Measurements from ENCODE around the gene SFTA2.
"Not testable (repeated sequence)": the region's sequence is repeated elsewhere in the genome, so short reads cannot be mapped to it uniquely, and the experiment has no call there.

The SFTA2 gene

DNA sequence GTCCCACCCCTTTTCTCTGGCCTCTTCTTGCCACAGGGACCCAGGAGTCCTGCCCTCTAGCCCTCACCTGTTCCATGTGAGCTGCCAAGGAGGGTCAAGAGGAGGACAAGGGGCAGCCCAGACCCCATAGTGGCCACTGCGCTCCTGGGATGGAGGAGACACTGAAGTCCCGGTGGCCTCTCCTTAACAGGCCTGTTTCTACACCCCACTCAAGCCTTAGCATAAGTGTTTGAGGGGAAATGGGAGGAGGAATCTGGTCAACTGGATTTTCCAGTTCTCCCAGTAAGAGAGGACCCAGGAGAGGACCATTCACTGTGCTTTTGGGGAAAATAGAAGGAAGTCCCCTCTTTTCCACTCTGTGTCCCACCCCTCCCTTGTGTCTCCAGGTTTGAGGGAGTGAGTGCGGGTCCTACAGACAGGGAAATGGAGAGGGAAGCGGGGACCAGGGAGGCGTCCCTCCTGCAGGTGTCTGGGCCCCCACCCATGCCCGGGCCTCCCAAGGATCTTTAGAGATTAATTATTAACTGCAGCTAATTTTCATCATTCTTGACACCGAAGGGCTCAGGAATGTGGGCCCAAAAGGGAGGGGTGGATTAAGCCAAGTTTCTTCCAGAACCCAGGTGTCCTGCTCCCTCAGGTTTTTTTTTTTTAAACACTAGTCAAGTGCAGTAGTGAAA, at the start of gene SFTA2:
Gene SFTA2, minus strand, starts transcription at position 202 of the 677 bp plus-strand sequence. Its CDS starts 74 bp downstream, at position 128.
- DNase-seq = no peak

- DNase-seq = no peak
Observed at GRCh38 chr6:30979690-30980089, 47.7 kb upstream of the SFTA2 start.

DNA sequence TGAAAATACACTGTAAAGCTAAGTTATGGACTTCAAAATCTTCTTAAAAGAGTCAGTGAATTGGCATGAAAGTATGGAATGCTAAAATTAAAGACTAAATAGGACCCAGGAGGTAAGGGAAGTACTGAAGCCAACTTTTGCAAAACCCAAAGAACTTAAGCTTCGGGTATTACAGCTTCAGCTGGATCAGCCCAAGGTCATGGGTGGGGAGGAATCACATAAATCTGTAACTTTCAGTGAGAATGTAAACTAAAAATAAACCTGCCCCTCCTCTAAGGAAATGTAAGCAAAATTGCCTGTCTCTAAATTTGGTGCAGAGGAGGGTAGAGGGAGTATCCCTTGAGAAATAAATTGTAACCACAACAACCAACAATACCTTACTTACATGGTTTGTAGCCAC, 47.2 kb upstream of the SFTA2 start:
- no peak for DNase-seq

DNA sequence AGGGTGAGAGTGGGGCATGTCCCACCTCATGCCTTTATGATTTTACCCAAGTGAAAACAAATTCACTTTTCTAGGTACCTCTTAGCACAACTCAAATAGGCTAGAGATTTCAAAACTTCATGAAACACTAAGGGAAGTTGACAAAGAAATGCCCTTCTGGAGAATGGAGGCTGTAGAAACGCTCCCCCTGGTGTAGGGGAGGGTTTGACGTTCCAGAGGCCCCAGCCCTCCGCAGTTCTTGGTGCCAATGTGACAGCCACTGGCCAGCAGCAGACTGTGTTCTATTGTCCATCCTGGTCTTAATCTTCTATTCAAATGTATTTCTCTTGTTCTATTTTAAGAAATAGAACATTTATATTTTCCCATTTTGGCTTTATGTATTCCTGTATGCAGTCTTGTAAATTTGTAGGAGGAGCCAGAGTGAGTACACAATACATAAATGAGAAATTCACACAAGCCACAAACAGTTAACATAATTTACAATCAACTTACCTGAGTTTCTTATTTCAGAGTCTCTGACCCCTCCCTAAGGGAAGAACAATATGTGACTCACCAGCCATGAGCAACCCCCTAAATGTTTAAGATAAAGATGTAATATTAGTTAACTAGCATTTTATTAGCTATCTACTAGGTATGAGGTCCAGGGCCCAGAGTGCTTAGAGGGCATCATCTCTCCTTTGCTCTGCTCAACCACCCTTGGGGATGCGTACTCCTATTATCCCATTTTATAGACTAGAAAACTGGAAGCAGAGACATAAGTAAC, 42.7 kb upstream of the SFTA2 start:
- DNase-seq = no peak

DNA sequence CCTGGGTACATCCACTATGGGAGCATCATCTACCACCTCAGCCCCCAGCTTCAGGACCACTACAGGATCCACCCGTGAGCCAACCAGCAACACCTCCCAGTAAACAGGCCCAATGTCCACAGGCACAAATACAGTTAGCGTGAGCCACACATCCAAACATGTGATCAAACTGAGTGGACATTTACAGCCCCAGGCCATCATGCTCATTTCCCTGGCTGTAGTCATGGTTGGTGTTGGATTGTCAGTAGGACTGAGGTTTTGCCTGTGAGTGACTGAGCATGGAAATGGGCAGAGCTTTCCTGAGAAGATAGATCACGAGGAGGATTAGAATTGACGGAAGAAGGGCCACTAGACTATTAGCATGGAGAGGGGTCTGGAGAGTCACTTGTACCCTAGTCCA, 40.8 kb upstream of the SFTA2 start:
- DNase-seq = no peak

- DNase-seq = no peak
Observed at GRCh38 chr6:30970946-30971345, 39.0 kb upstream of the SFTA2 start.

DNA sequence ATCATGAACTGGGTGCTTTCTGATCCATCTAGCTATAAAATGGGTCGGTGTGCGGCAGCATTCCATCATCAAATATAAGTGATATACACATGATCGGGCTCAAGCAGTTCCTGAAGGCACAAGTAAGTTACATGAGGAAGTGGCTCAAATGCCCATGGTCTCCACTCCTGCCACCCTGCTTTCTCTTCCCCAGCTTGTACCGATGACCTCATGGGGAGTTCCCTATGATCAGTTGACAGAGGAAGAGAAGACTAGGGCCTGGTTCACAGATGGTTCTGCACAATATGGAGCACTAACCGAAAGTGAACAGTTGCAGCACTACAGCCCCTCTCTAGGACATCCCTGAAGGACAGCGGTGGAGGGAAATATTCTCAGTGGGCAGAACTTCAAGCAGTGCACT, 37.2 kb upstream of the SFTA2 start:
- not testable (repeated sequence) for DNase-seq

DNA sequence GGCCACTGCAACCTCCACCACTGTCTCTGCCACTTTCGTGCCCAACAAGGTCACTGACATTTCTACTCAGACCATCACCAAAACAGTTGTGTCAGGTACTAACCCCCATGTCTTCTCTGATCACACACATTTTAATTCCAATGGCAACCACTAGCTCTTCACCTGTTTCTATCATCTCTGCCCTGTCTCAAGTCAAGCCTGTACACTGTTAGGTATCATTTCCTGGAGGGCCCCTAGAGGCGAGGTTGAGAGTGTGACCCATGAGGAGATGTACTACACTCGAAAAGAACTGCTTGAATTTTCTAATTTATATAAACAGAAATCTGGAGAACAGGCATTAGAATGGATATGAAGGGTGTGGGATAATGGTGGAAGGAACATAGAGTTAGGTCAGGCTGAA, 34.2 kb upstream of the SFTA2 start:
- DNase-seq = no peak

DNA sequence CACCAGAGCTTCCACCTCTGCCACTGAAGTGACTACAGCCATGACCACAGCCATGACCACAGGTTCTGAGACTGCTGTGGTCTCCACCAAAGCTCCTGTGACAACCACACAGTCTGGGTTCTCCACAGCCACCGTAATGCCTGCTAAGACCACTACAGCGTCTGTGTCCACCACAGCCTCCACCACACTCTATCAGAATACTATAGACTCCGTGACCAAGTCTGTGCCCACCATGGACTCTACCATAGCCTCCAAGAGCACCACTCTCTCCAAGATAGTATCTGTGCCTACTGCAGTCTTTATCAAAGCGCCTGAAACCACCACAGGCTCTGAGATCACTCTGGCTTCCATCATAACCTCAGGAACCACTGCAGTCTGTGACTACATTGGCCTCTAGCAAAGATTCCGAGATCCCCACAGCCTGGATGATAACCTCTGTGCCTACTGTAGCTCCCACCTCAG, 33.2 kb upstream of the SFTA2 start:
- peak in 1 of 2 experiments; percentile 23 for DNase-seq

DNA sequence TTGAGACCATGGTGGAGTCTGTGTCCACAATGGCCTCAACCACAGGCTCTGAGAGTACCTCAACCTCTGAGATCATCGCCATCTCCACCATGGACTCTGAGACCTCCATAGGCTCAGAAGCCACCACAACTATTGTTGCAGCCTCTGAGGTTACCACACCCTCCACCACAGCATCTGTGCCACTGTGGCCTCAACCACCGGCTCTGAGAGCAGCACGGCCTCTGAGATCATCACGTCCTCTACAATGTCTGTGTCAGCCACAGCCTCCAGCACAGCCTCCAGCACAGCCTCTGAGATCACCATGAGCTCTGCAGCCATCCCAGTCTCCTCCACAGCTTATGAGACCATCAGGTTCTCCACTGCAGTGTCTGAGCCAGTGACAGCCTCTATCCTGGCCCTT, 32.1 kb upstream of the SFTA2 start:
- peak; percentile 27 to 35 for DNase-seq

- no peak for DNase-seq
Observed at GRCh38 chr6:30963641-30964040, 31.7 kb upstream of the SFTA2 start.

GRCh38 chr6:30962716-30963115, 30.7 kb upstream of the SFTA2 start:
- DNase-seq = no peak

DNA sequence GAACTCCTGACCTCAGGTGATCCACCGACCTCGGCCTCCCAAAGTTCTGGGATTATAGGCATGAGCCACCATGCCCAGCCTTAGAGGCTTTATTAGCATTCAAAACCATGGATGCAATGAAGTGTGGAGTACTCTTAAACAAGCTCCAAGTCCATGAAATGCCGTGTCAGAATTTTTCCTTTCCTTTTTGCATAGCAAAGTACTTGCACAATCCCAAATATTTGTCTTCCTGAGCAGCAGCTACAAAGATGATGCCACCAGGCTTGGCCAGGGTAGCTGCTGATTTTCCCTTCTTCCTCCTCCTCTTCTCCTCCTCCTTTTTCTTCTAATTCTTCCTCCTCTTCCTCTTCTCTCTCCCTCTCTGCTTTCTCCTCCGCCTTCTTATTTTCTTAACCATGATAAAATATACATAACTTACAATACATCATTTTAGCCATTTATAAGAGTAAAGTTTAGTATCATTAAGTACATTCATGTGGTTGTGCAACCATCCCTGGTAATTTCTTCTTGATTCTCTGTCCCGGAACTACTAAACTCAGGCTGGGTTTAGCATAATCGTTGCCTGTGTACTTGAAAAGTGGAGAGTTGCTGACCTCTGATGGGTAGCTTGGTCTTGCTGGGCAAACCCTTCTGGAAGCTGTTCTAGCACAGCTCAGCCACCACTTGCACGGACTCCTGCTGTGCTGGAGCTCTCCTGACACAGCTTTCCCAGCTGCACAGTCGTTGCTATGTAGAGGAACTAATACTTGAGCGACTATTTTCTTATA, 29.1 kb upstream of the SFTA2 start:
- DNase-seq = no peak

- no peak for DNase-seq
Observed at GRCh38 chr6:30957716-30958115, 25.7 kb upstream of the SFTA2 start.

GRCh38 chr6:30955367-30956042, 23.5 kb upstream of the SFTA2 start:
- peak; percentile 85 to 87 for DNase-seq

GRCh38 chr6:30954631-30955366, 22.8 kb upstream of the SFTA2 start:
- peak in 1 of 2 experiments; percentile 22 for DNase-seq

DNA sequence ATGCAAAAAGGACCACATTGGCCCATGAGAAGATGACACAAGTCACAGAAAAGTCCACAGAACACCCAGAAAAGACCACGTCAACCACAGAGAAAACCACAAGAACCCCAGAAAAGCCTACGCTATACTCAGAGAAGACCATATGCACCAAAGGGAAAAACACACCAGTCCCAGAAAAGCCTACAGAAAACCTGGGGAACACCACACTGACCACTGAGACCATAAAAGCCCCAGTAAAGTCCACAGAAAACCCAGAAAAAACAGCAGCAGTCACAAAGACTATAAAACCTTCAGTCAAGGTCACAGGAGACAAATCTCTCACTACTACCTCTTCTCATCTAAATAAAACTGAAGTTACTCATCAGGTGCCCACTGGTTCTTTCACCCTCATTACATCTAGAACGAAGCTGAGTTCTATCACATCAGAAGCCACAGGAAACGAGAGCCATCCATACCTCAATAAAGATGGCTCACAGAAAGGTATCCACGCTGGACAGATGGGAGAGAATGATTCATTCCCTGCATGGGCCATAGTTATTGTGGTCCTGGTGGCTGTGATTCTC, 20.0 kb upstream of the SFTA2 start:
- DNase-seq = no peak

DNA sequence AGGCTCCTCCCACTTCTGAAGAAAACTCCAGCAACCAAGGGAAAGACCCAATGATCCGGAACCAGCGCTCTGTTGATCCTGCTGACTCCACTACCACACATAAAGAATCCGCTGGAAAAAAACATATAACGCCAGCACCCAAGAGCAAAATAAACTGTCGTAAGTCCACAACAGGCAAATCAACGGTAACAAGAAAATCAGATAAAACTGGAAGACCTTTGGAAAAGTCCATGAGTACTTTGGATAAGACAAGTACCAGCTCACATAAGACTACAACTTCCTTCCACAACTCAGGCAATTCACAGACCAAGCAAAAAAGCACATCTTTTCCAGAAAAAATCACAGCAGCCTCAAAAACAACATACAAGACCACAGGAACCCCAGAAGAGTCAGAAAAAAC, 16.8 kb upstream of the SFTA2 start:
- no peak for DNase-seq

GRCh38 chr6:30947231-30947630, 15.3 kb upstream of the SFTA2 start:
- no peak for DNase-seq

DNA sequence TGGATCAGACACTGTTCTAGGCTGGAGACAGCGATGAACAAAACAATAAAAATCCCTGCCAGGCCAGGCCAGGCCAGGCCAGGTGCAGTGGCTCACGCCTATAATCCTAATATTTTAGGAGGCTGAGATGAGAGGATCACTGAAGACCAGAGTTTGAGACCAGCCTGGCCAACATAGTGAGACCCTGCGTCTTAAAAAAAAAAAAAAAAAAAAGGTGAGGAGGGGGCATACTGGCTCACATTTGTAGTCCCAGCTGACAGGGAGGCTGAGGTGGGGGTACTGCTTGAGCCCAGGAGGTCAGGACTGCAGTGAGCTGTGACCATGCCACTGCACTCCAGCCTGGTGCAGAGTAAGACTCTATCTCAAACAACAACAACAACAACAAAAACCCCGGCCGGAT, 13.3 kb upstream of the SFTA2 start:
- no peak for DNase-seq

DNA sequence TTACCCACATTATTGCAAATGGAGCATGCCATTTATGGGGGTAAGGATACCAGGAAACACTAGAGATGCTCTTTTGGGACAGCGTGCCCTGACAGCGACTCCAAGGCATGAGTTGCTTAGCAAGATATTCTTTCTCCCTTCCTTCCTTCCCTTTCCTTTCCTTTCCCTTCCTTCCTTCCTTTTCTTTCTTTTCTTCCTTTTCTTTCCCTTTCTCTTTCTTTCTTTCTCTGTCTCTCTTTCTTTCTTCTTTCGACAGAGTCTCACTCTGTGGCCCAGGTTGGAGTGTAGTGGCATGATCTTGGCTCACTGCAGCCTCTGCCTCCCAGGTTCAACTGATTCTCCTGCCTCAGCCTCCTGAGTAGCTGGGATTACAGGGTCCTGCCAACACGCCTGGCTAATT, 12.1 kb upstream of the SFTA2 start:
- DNase-seq = no peak

Data from activated T-cell treated with anti-CD3 and anti-CD28 coated beads, Interleukin-2, amount 50 U/mL, for 48 hours (primary cell).